HL-60 (cell line): ENCODE measurements around the gene AGAP1.

ENCODE experiments used
- DNase-seq, 2 experiments: peaks; one replicate each; pipeline ENCODE4 v3.0.0-alpha.2; 2010 to 2020; ENCODE audit warnings: low read depth in 1 of 2, low spot score in 1 of 2
- H3K27ac ChIP-seq: fragments of 250-450 bp; sonication (Bioruptor Pico); replicated peaks from 2 replicates; pipeline ENCODE4 v1.5.1; 2020; ENCODE audit warnings: mild to moderate bottlenecking, moderate library complexity
- H3K27me3 ChIP-seq: fragments of 250-450 bp; sonication (Bioruptor Pico); 2 replicates; pipeline ENCODE4 v1.5.1; 2021; ENCODE audit warnings: mild to moderate bottlenecking, moderate library complexity; ENCODE audit not compliant: insufficient read depth, poor library complexity, severe bottlenecking
- H3K4me3 ChIP-seq: replicated peaks from 2 replicates; pipeline ENCODE4 v1.5.1; 2011; ENCODE audit warnings: mild to moderate bottlenecking, control low read depth, low read length; ENCODE audit not compliant: insufficient read depth
- GABPA ChIP-seq: IDR thresholded peaks from 2 replicates; pipeline ENCODE4 v1.6.1; 2012; ENCODE audit warnings: low read depth
- POLR2AphosphoS5 ChIP-seq: IDR thresholded peaks from 2 replicates; pipeline ENCODE4 v1.6.1; 2012; ENCODE audit warnings: low read depth
- SPI1 ChIP-seq: IDR thresholded peaks from 2 replicates; pipeline ENCODE4 v1.6.1; 2012; ENCODE audit warnings: low read depth, mild to moderate bottlenecking, borderline replicate concordance
- TF ChIP-seq, protein P1 (sequence below): IDR thresholded peaks from one replicate; pipeline ENCODE4 v1.5.1; 2011; ENCODE audit warnings: low read length, control low read depth, inconsistent platforms; ENCODE audit not compliant: insufficient read depth
- TF ChIP-seq, protein P2 (sequence below): IDR thresholded peaks from 2 replicates; pipeline ENCODE4 v1.6.1; 2012; ENCODE audit warnings: low read depth; ENCODE audit not compliant: insufficient replicate concordance

AGAP1 gene

DNA sequence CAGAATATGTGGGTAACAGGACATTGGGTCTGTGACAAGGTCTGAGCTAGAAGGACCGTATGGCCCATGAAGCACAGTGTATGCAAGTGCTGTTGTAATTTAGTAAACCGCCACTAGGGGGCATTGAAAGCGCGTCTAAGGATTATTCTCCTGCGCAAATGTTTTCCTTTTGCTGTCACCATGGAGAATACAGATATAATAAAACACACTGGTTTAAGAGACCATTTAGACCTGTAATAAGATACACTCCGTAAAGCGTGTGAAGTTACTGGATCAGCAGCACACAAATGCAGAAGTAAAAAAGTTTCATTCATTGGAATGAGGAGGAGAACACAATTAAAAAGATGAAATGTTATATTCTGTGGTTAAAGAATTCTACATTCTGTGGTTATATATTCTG lies 272.4 kb downstream of the AGAP1 start:
- Histone ChIP-seq H3K27me3 (no peaks in the 10 kb centered on the region), H3K4me3 (no peak overlapping the region), H3K27ac (no peak overlapping the region)
- TF ChIP-seq, protein P1, sequence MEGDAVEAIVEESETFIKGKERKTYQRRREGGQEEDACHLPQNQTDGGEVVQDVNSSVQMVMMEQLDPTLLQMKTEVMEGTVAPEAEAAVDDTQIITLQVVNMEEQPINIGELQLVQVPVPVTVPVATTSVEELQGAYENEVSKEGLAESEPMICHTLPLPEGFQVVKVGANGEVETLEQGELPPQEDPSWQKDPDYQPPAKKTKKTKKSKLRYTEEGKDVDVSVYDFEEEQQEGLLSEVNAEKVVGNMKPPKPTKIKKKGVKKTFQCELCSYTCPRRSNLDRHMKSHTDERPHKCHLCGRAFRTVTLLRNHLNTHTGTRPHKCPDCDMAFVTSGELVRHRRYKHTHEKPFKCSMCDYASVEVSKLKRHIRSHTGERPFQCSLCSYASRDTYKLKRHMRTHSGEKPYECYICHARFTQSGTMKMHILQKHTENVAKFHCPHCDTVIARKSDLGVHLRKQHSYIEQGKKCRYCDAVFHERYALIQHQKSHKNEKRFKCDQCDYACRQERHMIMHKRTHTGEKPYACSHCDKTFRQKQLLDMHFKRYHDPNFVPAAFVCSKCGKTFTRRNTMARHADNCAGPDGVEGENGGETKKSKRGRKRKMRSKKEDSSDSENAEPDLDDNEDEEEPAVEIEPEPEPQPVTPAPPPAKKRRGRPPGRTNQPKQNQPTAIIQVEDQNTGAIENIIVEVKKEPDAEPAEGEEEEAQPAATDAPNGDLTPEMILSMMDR = peak; percentile 80
- TF ChIP-seq, protein P2, sequence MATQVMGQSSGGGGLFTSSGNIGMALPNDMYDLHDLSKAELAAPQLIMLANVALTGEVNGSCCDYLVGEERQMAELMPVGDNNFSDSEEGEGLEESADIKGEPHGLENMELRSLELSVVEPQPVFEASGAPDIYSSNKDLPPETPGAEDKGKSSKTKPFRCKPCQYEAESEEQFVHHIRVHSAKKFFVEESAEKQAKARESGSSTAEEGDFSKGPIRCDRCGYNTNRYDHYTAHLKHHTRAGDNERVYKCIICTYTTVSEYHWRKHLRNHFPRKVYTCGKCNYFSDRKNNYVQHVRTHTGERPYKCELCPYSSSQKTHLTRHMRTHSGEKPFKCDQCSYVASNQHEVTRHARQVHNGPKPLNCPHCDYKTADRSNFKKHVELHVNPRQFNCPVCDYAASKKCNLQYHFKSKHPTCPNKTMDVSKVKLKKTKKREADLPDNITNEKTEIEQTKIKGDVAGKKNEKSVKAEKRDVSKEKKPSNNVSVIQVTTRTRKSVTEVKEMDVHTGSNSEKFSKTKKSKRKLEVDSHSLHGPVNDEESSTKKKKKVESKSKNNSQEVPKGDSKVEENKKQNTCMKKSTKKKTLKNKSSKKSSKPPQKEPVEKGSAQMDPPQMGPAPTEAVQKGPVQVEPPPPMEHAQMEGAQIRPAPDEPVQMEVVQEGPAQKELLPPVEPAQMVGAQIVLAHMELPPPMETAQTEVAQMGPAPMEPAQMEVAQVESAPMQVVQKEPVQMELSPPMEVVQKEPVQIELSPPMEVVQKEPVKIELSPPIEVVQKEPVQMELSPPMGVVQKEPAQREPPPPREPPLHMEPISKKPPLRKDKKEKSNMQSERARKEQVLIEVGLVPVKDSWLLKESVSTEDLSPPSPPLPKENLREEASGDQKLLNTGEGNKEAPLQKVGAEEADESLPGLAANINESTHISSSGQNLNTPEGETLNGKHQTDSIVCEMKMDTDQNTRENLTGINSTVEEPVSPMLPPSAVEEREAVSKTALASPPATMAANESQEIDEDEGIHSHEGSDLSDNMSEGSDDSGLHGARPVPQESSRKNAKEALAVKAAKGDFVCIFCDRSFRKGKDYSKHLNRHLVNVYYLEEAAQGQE = no peak
- DNase-seq = peak; percentile 28 to 38

DNA sequence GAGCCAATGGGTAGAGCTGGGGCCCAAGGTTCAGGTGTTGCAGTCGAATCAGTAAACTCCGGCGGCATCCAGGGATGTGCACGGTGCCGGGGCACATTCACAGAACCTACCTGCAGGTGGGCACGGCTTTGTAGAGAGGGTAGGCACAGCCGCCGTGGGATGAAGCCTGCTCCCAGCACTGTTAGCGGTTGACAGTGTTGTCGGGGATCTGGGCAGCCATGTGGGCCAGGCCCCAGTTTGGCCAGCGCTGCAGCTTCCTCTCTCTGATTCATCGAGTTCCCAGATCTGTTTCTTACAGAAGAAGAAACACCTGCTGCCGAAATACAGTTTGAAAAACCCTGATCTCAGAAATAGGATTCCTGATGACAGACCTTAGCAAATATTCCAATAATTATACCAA lies 274.8 kb downstream of the AGAP1 start:
- Histone ChIP-seq H3K27me3 (no peaks in the 10 kb centered on the region), H3K4me3 (no peak overlapping the region), H3K27ac (no peak overlapping the region)
- TF ChIP-seq, protein P2 = no peak
- TF ChIP-seq GABPA = no peak
- TF ChIP-seq, protein P1 = no peak
- no peak for TF ChIP-seq SPI1
- no peak for TF ChIP-seq POLR2AphosphoS5
- DNase-seq = no peak

DNA sequence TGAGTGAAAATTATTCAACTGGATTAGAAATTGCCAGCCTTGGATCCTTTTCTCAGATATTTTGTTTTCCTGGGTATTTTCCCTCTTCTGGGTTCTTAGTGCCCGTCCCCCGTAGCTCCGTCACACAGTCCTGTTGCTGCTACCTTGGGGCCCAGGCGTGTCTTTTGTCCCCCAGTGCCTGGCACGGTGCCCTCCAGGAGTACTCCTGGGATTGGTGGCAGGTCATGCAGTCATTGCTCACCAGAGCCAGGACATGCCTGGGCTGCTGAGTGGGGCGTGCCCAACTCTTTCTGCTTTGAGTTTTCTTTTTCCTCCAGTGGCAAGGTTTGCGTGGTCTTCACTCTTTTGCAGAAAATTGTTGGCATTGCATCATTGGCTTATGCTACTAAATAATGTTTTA lies 275.2 kb downstream of the AGAP1 start:
- no peak overlapping the region for H3K27ac ChIP-seq
- no peak for TF ChIP-seq SPI1
- TF ChIP-seq, protein P2 = no peak
- TF ChIP-seq, protein P1 = no peak
- TF ChIP-seq GABPA = no peak
- no peak for TF ChIP-seq POLR2AphosphoS5
- no peak for DNase-seq
- H3K27me3 ChIP-seq = no peaks in the 10 kb centered on the region
- no peak overlapping the region for H3K4me3 ChIP-seq
